HCT116 (cell line): ENCODE data around the gene MALRD1.

Experiments
- EZH2 ChIP-seq: fragments of 200-600 bp; sonication (generic); IDR thresholded peaks from 2 replicates; pipeline ENCODE4 v1.6.1; 2017; ENCODE audit warnings: antibody characterized with exemption, mixed run types
- POLR2AphosphoS5 ChIP-seq: IDR thresholded peaks from 2 replicates; pipeline ENCODE4 v1.6.1; 2011; ENCODE audit warnings: mild to moderate bottlenecking, low read depth, low read length, moderate library complexity
- SIN3A ChIP-seq: IDR thresholded peaks from 2 replicates; pipeline ENCODE4 v1.6.1; 2012; ENCODE audit warnings: low read depth
- TF ChIP-seq, protein P1 (sequence below), 3 experiments: fragments of 200-600 bp in 1 of 3; sonication (generic) in 1 of 3; IDR thresholded peaks in 2 of 3; conservative IDR thresholded peaks in 1 of 3; 2 replicates each; pipeline ENCODE4 v1.5.1; 2012 to 2017; ENCODE audit warnings: low read depth in 2 of 3, low read length in 2 of 3, antibody characterized with exemption in 1 of 3, borderline replicate concordance in 1 of 3, control low read depth in 1 of 3, mild to moderate bottlenecking in 1 of 3, mixed read lengths in 1 of 3, mixed run types in 1 of 3, moderate library complexity in 1 of 3; ENCODE audit not compliant: insufficient read depth in 1 of 3

DNA sequence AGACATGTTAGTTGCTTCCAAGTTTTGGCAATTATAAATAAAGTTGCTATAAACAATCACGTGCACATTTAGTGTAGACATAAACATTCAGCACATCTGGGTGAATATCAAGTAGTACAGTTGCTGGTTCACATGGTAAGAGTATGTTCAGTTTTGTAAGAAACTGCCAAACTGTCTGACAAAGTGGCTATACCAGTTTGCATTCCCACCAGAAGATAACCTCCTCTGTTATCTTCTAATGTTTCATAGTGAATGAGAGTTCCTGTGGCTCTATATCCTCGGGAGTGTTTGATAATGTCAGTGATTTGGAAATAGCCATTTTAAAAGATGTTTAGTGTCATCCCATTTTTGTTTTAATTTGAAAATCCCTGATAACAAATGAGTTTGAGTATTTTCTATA is 508.1 kb downstream of the MALRD1 start:
- no peak for TF ChIP-seq POLR2AphosphoS5
- TF ChIP-seq, protein P1, sequence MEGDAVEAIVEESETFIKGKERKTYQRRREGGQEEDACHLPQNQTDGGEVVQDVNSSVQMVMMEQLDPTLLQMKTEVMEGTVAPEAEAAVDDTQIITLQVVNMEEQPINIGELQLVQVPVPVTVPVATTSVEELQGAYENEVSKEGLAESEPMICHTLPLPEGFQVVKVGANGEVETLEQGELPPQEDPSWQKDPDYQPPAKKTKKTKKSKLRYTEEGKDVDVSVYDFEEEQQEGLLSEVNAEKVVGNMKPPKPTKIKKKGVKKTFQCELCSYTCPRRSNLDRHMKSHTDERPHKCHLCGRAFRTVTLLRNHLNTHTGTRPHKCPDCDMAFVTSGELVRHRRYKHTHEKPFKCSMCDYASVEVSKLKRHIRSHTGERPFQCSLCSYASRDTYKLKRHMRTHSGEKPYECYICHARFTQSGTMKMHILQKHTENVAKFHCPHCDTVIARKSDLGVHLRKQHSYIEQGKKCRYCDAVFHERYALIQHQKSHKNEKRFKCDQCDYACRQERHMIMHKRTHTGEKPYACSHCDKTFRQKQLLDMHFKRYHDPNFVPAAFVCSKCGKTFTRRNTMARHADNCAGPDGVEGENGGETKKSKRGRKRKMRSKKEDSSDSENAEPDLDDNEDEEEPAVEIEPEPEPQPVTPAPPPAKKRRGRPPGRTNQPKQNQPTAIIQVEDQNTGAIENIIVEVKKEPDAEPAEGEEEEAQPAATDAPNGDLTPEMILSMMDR (IDR thresholded peaks at IDR 0.05 in 2 of 3, conservative IDR thresholded peaks at IDR 0.05 in 1 of 3; ENCODE audit: borderline replicate concordance in 1 of 3, insufficient read depth in 1 of 3, low read depth in 2 of 3, low read length in 2 of 3), result no peak
- TF ChIP-seq SIN3A, result no peak
- TF ChIP-seq EZH2, result no peak
